ENCODE results near the gene CFLAR. TPM values are rescaled to one million over a fixed set of nuclear protein-coding genes. Genes with fewer than 3 reads are reported as not detected.

The CFLAR gene

GRCh38 chr2:201208563-201209252 lies 92.7 kb downstream of the CFLAR start:
- Histone ChIP-seq H3K4me1 (ENCODE audit: control insufficient read depth, insufficient read depth, low read length) (no peaks in the 10 kb centered on the region), H3K9ac (ENCODE audit: low read depth, low read length) (no peak overlapping the region), H3K4me3 (ENCODE audit: low read length) (no peak overlapping the region), H3K36me3 (ENCODE audit: insufficient read depth, low read length) (no peaks in the 10 kb centered on the region), H3K9me3 (replicated peaks; ENCODE audit: low read length) (no peaks in the 10 kb centered on the region), H3K27me3 (ENCODE audit: control insufficient read depth, insufficient read depth, low read length) (peaks cover 16% of the 10 kb centered on the region), H3K4me2 (ENCODE audit: low read length) (no peak overlapping the region)

- H3K9ac ChIP-seq (ENCODE audit: low read depth, low read length): no peak overlapping the region
- no peak overlapping the region for H3K4me3 ChIP-seq (ENCODE audit: low read length)
- H3K27me3 ChIP-seq (ENCODE audit: control insufficient read depth, insufficient read depth, low read length): no peaks in the 10 kb centered on the region
- H3K9me3 ChIP-seq (replicated peaks; ENCODE audit: low read length): no peaks in the 10 kb centered on the region
- H3K4me2 ChIP-seq (ENCODE audit: low read length): no peak overlapping the region
- H3K4me1 ChIP-seq (ENCODE audit: control insufficient read depth, insufficient read depth, low read length): no peaks in the 10 kb centered on the region
- no peaks in the 10 kb centered on the region for H3K36me3 ChIP-seq (ENCODE audit: insufficient read depth, low read length)
Observed at GRCh38 chr2:201215963-201216362, 100.0 kb downstream of the CFLAR start.

- Histone ChIP-seq H3K9ac (ENCODE audit: low read depth, low read length) (no peak overlapping the region), H3K27me3 (ENCODE audit: control insufficient read depth, insufficient read depth, low read length) (no peaks in the 10 kb centered on the region), H3K4me1 (ENCODE audit: control insufficient read depth, insufficient read depth, low read length) (no peaks in the 10 kb centered on the region), H3K4me3 (ENCODE audit: low read length) (no peak overlapping the region), H3K36me3 (ENCODE audit: insufficient read depth, low read length) (no peaks in the 10 kb centered on the region), H3K4me2 (ENCODE audit: low read length) (no peak overlapping the region), H3K9me3 (replicated peaks; ENCODE audit: low read length) (no peaks in the 10 kb centered on the region)
Observed at GRCh38 chr2:201216918-201217317, 101.0 kb downstream of the CFLAR start.

GRCh38 chr2:201218780-201219179 lies 102.8 kb downstream of the CFLAR start:
- H3K9me3 ChIP-seq (replicated peaks; ENCODE audit: low read length): no peaks in the 10 kb centered on the region
- H3K4me2 ChIP-seq (ENCODE audit: low read length): no peak overlapping the region
- no peak overlapping the region for H3K9ac ChIP-seq (ENCODE audit: low read depth, low read length)
- H3K27me3 ChIP-seq (ENCODE audit: control insufficient read depth, insufficient read depth, low read length): no peaks in the 10 kb centered on the region
- no peak overlapping the region for H3K4me3 ChIP-seq (ENCODE audit: low read length)
- H3K4me1 ChIP-seq (ENCODE audit: control insufficient read depth, insufficient read depth, low read length): no peaks in the 10 kb centered on the region
- no peaks in the 10 kb centered on the region for H3K36me3 ChIP-seq (ENCODE audit: insufficient read depth, low read length)

GRCh38 chr2:201219328-201220096 lies 103.5 kb downstream of the CFLAR start:
- H3K9ac ChIP-seq (ENCODE audit: low read depth, low read length): no peak overlapping the region
- no peaks in the 10 kb centered on the region for H3K9me3 ChIP-seq (replicated peaks; ENCODE audit: low read length)
- H3K27me3 ChIP-seq (ENCODE audit: control insufficient read depth, insufficient read depth, low read length): no peaks in the 10 kb centered on the region
- no peaks in the 10 kb centered on the region for H3K36me3 ChIP-seq (ENCODE audit: insufficient read depth, low read length)
- H3K4me3 ChIP-seq (ENCODE audit: low read length): no peak overlapping the region
- no peaks in the 10 kb centered on the region for H3K4me1 ChIP-seq (ENCODE audit: control insufficient read depth, insufficient read depth, low read length)
- H3K4me2 ChIP-seq (ENCODE audit: low read length): no peak overlapping the region

GRCh38 chr2:201220102-201220570 lies 104.2 kb downstream of the CFLAR start:
- Histone ChIP-seq H3K4me2 (ENCODE audit: low read length) (no peak overlapping the region), H3K9ac (ENCODE audit: low read depth, low read length) (no peak overlapping the region), H3K4me3 (ENCODE audit: low read length) (no peak overlapping the region), H3K36me3 (ENCODE audit: insufficient read depth, low read length) (no peaks in the 10 kb centered on the region), H3K4me1 (ENCODE audit: control insufficient read depth, insufficient read depth, low read length) (no peaks in the 10 kb centered on the region), H3K9me3 (replicated peaks; ENCODE audit: low read length) (no peaks in the 10 kb centered on the region), H3K27me3 (ENCODE audit: control insufficient read depth, insufficient read depth, low read length) (peaks cover 4% of the 10 kb centered on the region)

- Histone ChIP-seq H3K9ac (ENCODE audit: low read depth, low read length) (no peak overlapping the region), H3K4me2 (ENCODE audit: low read length) (no peak overlapping the region), H3K36me3 (ENCODE audit: insufficient read depth, low read length) (no peaks in the 10 kb centered on the region), H3K9me3 (replicated peaks; ENCODE audit: low read length) (no peaks in the 10 kb centered on the region), H3K4me3 (ENCODE audit: low read length) (no peak overlapping the region), H3K27me3 (ENCODE audit: control insufficient read depth, insufficient read depth, low read length) (peaks cover 5% of the 10 kb centered on the region), H3K4me1 (ENCODE audit: control insufficient read depth, insufficient read depth, low read length) (no peaks in the 10 kb centered on the region)
Observed at GRCh38 chr2:201223089-201224073, 107.4 kb downstream of the CFLAR start.

Small RNA genes within 50 kb of the gene (small RNA-seq; reads per million reads assigned to genes)
- gene AC007283.2: not detected
- gene MTND4LP13: not detected
- gene RNU6-1206P: not detected
- gene RNU7-45P: not detected

Data from skeletal muscle satellite cell (primary cell).